ENCODE data around the gene TRIP13. TPM values are rescaled to one million over a fixed set of nuclear protein-coding genes. Genes with fewer than 3 reads are reported as not detected.

Gene TRIP13
- polyA plus RNA-seq, 3 donors, result 0.24 to 1.2 TPM; not detected in 1

- H3K27ac Mint-ChIP-seq, result no peak overlapping the region
- H4K20me1 ChIP-seq (ENCODE audit: insufficient read depth, low read length), result no peaks in the 10 kb centered on the region
- no peak for DNase-seq
- H3K27ac ChIP-seq (ENCODE audit: low read depth in 1 of 2, low read length in 2 of 2), result no peak overlapping the region
- 73% methylated on average over 3 of the region's 7 CpGs for WGBS (ENCODE audit: insufficient coverage)
- H2AFZ ChIP-seq (ENCODE audit: insufficient read depth, low read depth, low read length, poor library complexity, severe bottlenecking), result no peak overlapping the region
- H3K9me3 ChIP-seq (replicated peaks in 1 of 2; ENCODE audit: control insufficient read depth in 1 of 2, insufficient read depth in 1 of 2, low read length in 2 of 2), result no peaks in the 10 kb centered on the region
- no peaks in the 10 kb centered on the region for H3K36me3 Mint-ChIP-seq
- peaks cover 12 to 21% (median 14%) of the 10 kb centered on the region in 3 donors for H3K27me3 Mint-ChIP-seq (ENCODE audit: low read depth in 3 of 3)
- no peaks in the 10 kb centered on the region for H3K79me2 ChIP-seq (ENCODE audit: insufficient read depth, low read length)
- H3K9ac ChIP-seq (ENCODE audit: insufficient read depth, low read length, poor library complexity, severe bottlenecking), result no peak overlapping the region
- TF ChIP-seq CTCF (IDR thresholded peaks at IDR 0.05), result no peak
- no peaks in the 10 kb centered on the region for H3K36me3 ChIP-seq (replicated peaks in 1 of 2; ENCODE audit: control insufficient read depth in 1 of 2, insufficient read depth in 2 of 2, low read length in 2 of 2)
- no peaks in the 10 kb centered on the region for H3K4me1 ChIP-seq (ENCODE audit: control insufficient read depth in 1 of 2, insufficient read depth in 2 of 2, low read length in 2 of 2)
- H3K27me3 ChIP-seq (ENCODE audit: control insufficient read depth in 2 of 2, insufficient read depth in 2 of 2, low read length in 2 of 2), result peaks cover 0 to 9% of the 10 kb centered on the region in 2 donors
- no peak overlapping the region for H3K4me2 ChIP-seq (replicated peaks; ENCODE audit: extremely low read depth, low read length, poor library complexity, severe bottlenecking)
- intact Hi-C loops (cut with micrococcal nuclease), result no loop called here
- H3K4me3 Mint-ChIP-seq, result no peak overlapping the region
- H3K4me3 ChIP-seq (replicated peaks in 1 of 3; ENCODE audit: low read depth in 2 of 3, low read length in 3 of 3), result no peak overlapping the region
- H3K9me3 Mint-ChIP-seq, result peaks cover 0 to 2% (median 0%) of the 10 kb centered on the region in 7 donors
- H3K4me1 Mint-ChIP-seq, result peaks cover 3% of the 10 kb centered on the region
These were observed 67.9 kb downstream of the TRIP13 start for GRCh38 chr5:960551-960950.

- peaks cover 0 to 9% of the 10 kb centered on the region in 2 donors for H3K27me3 ChIP-seq (ENCODE audit: control insufficient read depth in 2 of 2, insufficient read depth in 2 of 2, low read length in 2 of 2)
- peaks cover 11 to 18% (median 16%) of the 10 kb centered on the region in 3 donors for H3K27me3 Mint-ChIP-seq (ENCODE audit: low read depth in 3 of 3)
- H3K79me2 ChIP-seq (ENCODE audit: insufficient read depth, low read length), result no peaks in the 10 kb centered on the region
- H3K4me3 ChIP-seq (replicated peaks in 1 of 3; ENCODE audit: low read depth in 2 of 3, low read length in 3 of 3), result no peak overlapping the region
- H3K4me1 Mint-ChIP-seq, result peaks cover 3% of the 10 kb centered on the region
- H3K4me2 ChIP-seq (replicated peaks; ENCODE audit: extremely low read depth, low read length, poor library complexity, severe bottlenecking), result no peak overlapping the region
- intact Hi-C loops (cut with micrococcal nuclease), result no loop called here
- no peak overlapping the region for H3K4me3 Mint-ChIP-seq
- no peaks in the 10 kb centered on the region for H3K9me3 ChIP-seq (replicated peaks in 1 of 2; ENCODE audit: control insufficient read depth in 1 of 2, insufficient read depth in 1 of 2, low read length in 2 of 2)
- no peak overlapping the region for H3K27ac Mint-ChIP-seq
- TF ChIP-seq CTCF (IDR thresholded peaks at IDR 0.05), result no peak
- no peak overlapping the region for H3K27ac ChIP-seq (ENCODE audit: low read depth in 1 of 2, low read length in 2 of 2)
- H2AFZ ChIP-seq (ENCODE audit: insufficient read depth, low read depth, low read length, poor library complexity, severe bottlenecking), result no peak overlapping the region
- no peaks in the 10 kb centered on the region for H3K4me1 ChIP-seq (ENCODE audit: control insufficient read depth in 1 of 2, insufficient read depth in 2 of 2, low read length in 2 of 2)
- H4K20me1 ChIP-seq (ENCODE audit: insufficient read depth, low read length), result no peaks in the 10 kb centered on the region
- peaks cover 0 to 2% (median 0%) of the 10 kb centered on the region in 7 donors for H3K9me3 Mint-ChIP-seq
- no peaks in the 10 kb centered on the region for H3K36me3 Mint-ChIP-seq
- no peaks in the 10 kb centered on the region for H3K36me3 ChIP-seq (replicated peaks in 1 of 2; ENCODE audit: control insufficient read depth in 1 of 2, insufficient read depth in 2 of 2, low read length in 2 of 2)
- WGBS (ENCODE audit: insufficient coverage), result 90% methylated on average over 27 of the region's 27 CpGs
- no peak for DNase-seq
- no peak overlapping the region for H3K9ac ChIP-seq (ENCODE audit: insufficient read depth, low read length, poor library complexity, severe bottlenecking)
These were observed 68.5 kb downstream of the TRIP13 start for GRCh38 chr5:961002-961710.
